Suprapubic skin (tissue), 3 donors: ENCODE data around the gene ANTXR1.

Source experiments
- POLR2A ChIP-seq, 2 donors: fragments of 450-650 bp; IDR thresholded peaks; one replicate each; pipeline ENCODE4 v1.6.1; 2017; ENCODE audit warnings: antibody characterized with exemption in 2 of 2, mild to moderate bottlenecking in 2 of 2, moderate library complexity in 2 of 2
- TF ChIP-seq, protein P1 (sequence below), 2 donors: fragments of 200-600 bp in 1 of 2; fragments of 450-650 bp in 1 of 2; sonication (generic) in 1 of 2; IDR thresholded peaks; one replicate each; pipeline ENCODE4 v1.5.1; 2016 to 2019; ENCODE audit warnings: antibody characterized with exemption in 2 of 2, mild to moderate bottlenecking in 1 of 2, moderate library complexity in 1 of 2

DNA sequence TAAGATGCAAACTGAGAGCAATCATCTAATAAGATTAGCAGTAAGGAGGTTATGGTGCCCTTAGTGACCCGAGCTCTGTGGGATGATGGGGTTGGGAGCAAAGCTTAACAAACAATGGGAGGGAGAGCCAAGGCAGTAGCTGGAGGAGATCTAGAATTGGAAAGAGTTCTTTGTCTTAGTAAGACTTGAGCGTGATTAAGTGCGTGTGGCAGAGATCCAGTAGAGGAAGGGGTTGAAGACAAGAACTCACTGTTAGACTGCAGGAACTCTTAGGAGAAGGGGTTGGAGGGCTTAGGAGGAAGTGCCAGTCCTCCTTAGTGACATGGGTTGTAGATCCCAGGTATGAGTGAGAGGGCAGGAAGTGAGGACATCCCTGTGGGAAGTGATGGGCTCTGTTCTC is 189.3 kb downstream of the ANTXR1 start:
- TF ChIP-seq, protein P1, sequence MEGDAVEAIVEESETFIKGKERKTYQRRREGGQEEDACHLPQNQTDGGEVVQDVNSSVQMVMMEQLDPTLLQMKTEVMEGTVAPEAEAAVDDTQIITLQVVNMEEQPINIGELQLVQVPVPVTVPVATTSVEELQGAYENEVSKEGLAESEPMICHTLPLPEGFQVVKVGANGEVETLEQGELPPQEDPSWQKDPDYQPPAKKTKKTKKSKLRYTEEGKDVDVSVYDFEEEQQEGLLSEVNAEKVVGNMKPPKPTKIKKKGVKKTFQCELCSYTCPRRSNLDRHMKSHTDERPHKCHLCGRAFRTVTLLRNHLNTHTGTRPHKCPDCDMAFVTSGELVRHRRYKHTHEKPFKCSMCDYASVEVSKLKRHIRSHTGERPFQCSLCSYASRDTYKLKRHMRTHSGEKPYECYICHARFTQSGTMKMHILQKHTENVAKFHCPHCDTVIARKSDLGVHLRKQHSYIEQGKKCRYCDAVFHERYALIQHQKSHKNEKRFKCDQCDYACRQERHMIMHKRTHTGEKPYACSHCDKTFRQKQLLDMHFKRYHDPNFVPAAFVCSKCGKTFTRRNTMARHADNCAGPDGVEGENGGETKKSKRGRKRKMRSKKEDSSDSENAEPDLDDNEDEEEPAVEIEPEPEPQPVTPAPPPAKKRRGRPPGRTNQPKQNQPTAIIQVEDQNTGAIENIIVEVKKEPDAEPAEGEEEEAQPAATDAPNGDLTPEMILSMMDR (IDR thresholded peaks at IDR 0.05) = no peak
- no peak for TF ChIP-seq POLR2A (IDR thresholded peaks at IDR 0.05)
